Caco-2 (cell line): ENCODE measurements around the gene FGG. TPM values are rescaled to one million over a fixed set of nuclear protein-coding genes. Genes with fewer than 3 reads are reported as not detected.

Source experiments
- BruUV-seq: library from RNA; stranded (reverse); fragments of 400-500 nt; replicated peaks from 2 replicates; lab custom pipeline; 2021; lab: Mats Ljungman, UMichigan
- CTCF ChIA-PET: fragments of 300-600 bp; sonication (Branson Sonifier 250); formaldehyde crosslinking; loops from one replicate; lab custom pipeline; 2022; ENCODE audit warnings: antibody characterized with exemption; lab: Charles Lee
- POLR2A ChIA-PET: fragments of 300-600 bp; sonication (Branson Sonifier 250); formaldehyde crosslinking; loops from one replicate; lab custom pipeline; 2022; ENCODE audit warnings: antibody characterized with exemption; lab: Charles Lee
- DNase-seq, 2 experiments: peaks; one replicate each; pipeline versions ENCODE4 v3.0.0 to v3.0.0-alpha.2; 2020 to 2022
- H3K27me3 ChIP-seq: replicated peaks from 2 replicates; pipeline ENCODE4 v1.6.0; 2011; ENCODE audit warnings: low read length; ENCODE audit not compliant: control insufficient read depth, insufficient read depth
- H3K36me3 ChIP-seq: 2 replicates; pipeline ENCODE4 v1.5.1; 2011; ENCODE audit warnings: low read length; ENCODE audit not compliant: control insufficient read depth, insufficient read depth
- H3K4me1 ChIP-seq: fragments of 250-450 bp; sonication (Bioruptor Pico); 2 replicates; pipeline ENCODE4 v1.5.1; 2020; ENCODE audit warnings: mild to moderate bottlenecking
- H3K4me3 ChIP-seq: 2 replicates; pipeline ENCODE4 v1.5.1; 2011; ENCODE audit warnings: low read depth, mild to moderate bottlenecking, control low read depth, low read length
- H3K9me3 ChIP-seq: fragments of 250-450 bp; sonication (Bioruptor Pico); 2 replicates; pipeline ENCODE4 v1.5.1; 2020; ENCODE audit warnings: mild to moderate bottlenecking, moderate library complexity
- H3K27ac Mint-ChIP-seq: one replicate; pipeline ENCODE4 v1.8.0; 2022; ENCODE audit warnings: mixed read lengths; ENCODE audit not compliant: unreplicated experiment
- H3K27me3 Mint-ChIP-seq: one replicate; pipeline ENCODE4 v1.8.0; 2022; ENCODE audit warnings: mixed read lengths; ENCODE audit not compliant: insufficient read depth, unreplicated experiment
- H3K36me3 Mint-ChIP-seq: one replicate; pipeline ENCODE4 v1.8.0; 2022; ENCODE audit warnings: mild to moderate bottlenecking, mixed read lengths; ENCODE audit not compliant: insufficient read depth, unreplicated experiment
- H3K4me1 Mint-ChIP-seq: one replicate; pipeline ENCODE4 v1.8.0; 2022; ENCODE audit warnings: low read depth, mixed read lengths; ENCODE audit not compliant: unreplicated experiment
- H3K4me3 Mint-ChIP-seq: one replicate; pipeline ENCODE4 v1.8.0; 2022; ENCODE audit warnings: mild to moderate bottlenecking, moderate library complexity, mixed read lengths; ENCODE audit not compliant: unreplicated experiment
- H3K9me3 Mint-ChIP-seq: one replicate; pipeline ENCODE4 v1.8.0; 2022; ENCODE audit warnings: mixed read lengths; ENCODE audit not compliant: unreplicated experiment
- intact Hi-C: fragments of 100-400 bp; cut with micrococcal nuclease; formaldehyde crosslinking; loops from one replicate; pipeline ENCODE4 v1.10.0; 2022; ENCODE audit not compliant: unreplicated experiment
- total RNA-seq: library from RNA; stranded (reverse); gene quantifications from 2 replicates; pipeline ENCODE4 v1.2.3, GENCODE V29; 2022
- TF ChIP-seq, protein P1 (sequence below), 2 experiments: fragments of 200-600 bp in 1 of 2; IDR thresholded peaks; 1 replicate in 1 of 2; 2 replicates in 1 of 2; pipeline versions ENCODE4 v1.5.1 to v1.8.0; 2011 to 2022; ENCODE audit warnings: antibody characterized with exemption in 1 of 2, control low read depth in 1 of 2, inconsistent platforms in 1 of 2, low read depth in 1 of 2, low read length in 1 of 2, mild to moderate bottlenecking in 1 of 2, moderate library complexity in 1 of 2; ENCODE audit not compliant: insufficient read depth in 1 of 2, severe bottlenecking in 1 of 2, unreplicated experiment in 1 of 2

FGG gene
- total RNA-seq, 1 experiment from 2014 or later: 121 TPM

DNA sequence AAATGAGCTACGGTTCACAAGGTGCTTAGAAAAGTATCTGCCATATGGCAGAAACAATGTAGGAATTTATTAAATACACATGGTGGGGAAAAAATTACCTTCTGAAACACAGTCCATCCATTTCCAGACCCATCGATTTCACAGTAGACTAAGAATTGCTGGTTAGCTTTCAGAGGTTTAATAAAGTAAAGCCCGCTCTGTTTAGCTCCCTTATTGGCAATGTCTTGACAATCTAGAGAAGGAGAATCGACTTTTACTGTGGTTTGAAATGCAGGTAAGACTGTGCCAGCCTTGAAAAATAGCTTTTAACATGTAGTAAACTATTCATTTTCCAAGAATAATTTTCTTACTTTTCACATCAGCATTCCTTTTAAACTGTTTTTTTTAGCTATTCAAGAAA is 2.9 kb downstream of the FGG start:
- Mint-ChIP-seq H3K27me3 (no peaks in the 10 kb centered on the region), H3K36me3 (peaks cover 11% of the 10 kb centered on the region), H3K27ac (no peak overlapping the region), H3K4me3 (no peak overlapping the region), H3K4me1 (peaks cover 8% of the 10 kb centered on the region), H3K9me3 (no peaks in the 10 kb centered on the region)
- TF ChIP-seq, protein P1, sequence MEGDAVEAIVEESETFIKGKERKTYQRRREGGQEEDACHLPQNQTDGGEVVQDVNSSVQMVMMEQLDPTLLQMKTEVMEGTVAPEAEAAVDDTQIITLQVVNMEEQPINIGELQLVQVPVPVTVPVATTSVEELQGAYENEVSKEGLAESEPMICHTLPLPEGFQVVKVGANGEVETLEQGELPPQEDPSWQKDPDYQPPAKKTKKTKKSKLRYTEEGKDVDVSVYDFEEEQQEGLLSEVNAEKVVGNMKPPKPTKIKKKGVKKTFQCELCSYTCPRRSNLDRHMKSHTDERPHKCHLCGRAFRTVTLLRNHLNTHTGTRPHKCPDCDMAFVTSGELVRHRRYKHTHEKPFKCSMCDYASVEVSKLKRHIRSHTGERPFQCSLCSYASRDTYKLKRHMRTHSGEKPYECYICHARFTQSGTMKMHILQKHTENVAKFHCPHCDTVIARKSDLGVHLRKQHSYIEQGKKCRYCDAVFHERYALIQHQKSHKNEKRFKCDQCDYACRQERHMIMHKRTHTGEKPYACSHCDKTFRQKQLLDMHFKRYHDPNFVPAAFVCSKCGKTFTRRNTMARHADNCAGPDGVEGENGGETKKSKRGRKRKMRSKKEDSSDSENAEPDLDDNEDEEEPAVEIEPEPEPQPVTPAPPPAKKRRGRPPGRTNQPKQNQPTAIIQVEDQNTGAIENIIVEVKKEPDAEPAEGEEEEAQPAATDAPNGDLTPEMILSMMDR (IDR thresholded peaks at IDR 0.05; ENCODE audit: insufficient read depth in 1 of 2, low read depth in 1 of 2, low read length in 1 of 2, severe bottlenecking in 1 of 2, unreplicated experiment in 1 of 2): no peak
- H3K27me3 ChIP-seq: no peaks in the 10 kb centered on the region
- H3K4me3 ChIP-seq: peak overlapping the region; percentile 27
- intact Hi-C loops: no loop called here
- H3K4me1 ChIP-seq: peaks cover 14% of the 10 kb centered on the region; the same call in 1 of the 2 replicates
- no peak for DNase-seq
- no peaks in the 10 kb centered on the region for H3K9me3 ChIP-seq
- ChIA-PET CTCF (interaction anchor here (0.5 to 1.1 kb wide), 3 partner anchors 9 to 50 kb away, joined by 3 to 5 read pairs (median 4); no protein-coding TSS in a partner anchor), POLR2A (no interaction called here)
- no TSS peak for BruUV-seq
- peaks cover 3% of the 10 kb centered on the region for H3K36me3 ChIP-seq

DNA sequence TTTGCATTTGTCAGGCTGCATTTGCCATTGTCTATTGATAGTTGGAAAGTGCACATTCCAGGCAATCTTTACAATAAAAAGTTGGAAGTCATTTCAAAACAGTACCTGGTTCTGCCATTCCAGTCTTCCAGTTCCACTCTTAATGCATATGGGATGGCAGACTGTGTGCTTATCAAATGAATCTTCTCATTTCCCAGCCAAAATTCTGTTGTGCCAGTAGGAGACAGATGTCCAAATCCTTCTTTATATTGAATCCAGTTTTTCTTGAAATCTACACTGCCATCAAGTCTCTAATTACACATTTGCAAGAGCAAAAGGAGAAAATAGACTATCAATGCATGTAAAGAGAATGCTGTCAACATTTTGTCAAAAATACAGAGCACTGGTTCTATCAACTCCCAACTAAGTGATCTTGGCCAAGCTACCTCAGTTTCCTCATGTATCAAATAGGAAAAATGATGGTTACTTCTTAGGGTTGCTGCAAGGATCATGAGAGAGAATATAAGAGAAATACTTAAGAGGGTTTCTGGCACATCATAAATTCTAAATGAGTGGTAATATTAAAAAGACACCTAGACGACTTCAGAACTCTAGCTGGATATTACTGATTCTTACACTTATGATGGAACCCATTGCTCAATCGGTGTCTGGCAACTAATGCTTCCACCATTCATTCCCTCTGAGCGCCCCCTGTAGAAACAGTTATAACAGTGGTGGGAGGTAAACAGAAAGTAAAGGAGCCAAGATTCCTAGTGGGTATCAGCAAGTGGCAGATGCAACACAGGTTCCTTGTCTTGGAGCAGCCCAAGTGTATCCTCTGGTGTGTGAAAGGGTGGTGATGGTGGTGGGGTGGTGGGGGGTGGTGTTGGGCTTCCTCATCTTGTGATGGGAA is 3.8 kb downstream of the FGG start:
- peaks cover 11% of the 10 kb centered on the region for H3K36me3 Mint-ChIP-seq
- no peaks in the 10 kb centered on the region for H3K27me3 ChIP-seq
- TF ChIP-seq, protein P1 (IDR thresholded peaks at IDR 0.05; ENCODE audit: insufficient read depth in 1 of 2, low read depth in 1 of 2, low read length in 1 of 2, severe bottlenecking in 1 of 2, unreplicated experiment in 1 of 2): no peak
- peaks cover 9% of the 10 kb centered on the region; the same call in 1 of the 2 replicates for H3K4me1 ChIP-seq
- peaks cover 3% of the 10 kb centered on the region for H3K36me3 ChIP-seq
- H3K27ac Mint-ChIP-seq: no peak overlapping the region
- no peaks in the 10 kb centered on the region for H3K27me3 Mint-ChIP-seq
- CTCF ChIA-PET: interaction anchor here (1.1 kb wide), 1 partner anchor 10 kb away, joined by 4 read pairs; no protein-coding TSS in a partner anchor
- DNase-seq: no peak
- H3K9me3 Mint-ChIP-seq: no peaks in the 10 kb centered on the region
- intact Hi-C loops: no loop called here
- no peaks in the 10 kb centered on the region for H3K9me3 ChIP-seq
- no peak overlapping the region for H3K4me3 Mint-ChIP-seq
- BruUV-seq: no TSS peak
- H3K4me3 ChIP-seq: no peak overlapping the region
- POLR2A ChIA-PET: interaction anchor here (0.5 kb wide), 1 partner anchor 48 kb away, joined by 3 read pairs; no protein-coding TSS in a partner anchor
- H3K4me1 Mint-ChIP-seq: peaks cover 3% of the 10 kb centered on the region

DNA sequence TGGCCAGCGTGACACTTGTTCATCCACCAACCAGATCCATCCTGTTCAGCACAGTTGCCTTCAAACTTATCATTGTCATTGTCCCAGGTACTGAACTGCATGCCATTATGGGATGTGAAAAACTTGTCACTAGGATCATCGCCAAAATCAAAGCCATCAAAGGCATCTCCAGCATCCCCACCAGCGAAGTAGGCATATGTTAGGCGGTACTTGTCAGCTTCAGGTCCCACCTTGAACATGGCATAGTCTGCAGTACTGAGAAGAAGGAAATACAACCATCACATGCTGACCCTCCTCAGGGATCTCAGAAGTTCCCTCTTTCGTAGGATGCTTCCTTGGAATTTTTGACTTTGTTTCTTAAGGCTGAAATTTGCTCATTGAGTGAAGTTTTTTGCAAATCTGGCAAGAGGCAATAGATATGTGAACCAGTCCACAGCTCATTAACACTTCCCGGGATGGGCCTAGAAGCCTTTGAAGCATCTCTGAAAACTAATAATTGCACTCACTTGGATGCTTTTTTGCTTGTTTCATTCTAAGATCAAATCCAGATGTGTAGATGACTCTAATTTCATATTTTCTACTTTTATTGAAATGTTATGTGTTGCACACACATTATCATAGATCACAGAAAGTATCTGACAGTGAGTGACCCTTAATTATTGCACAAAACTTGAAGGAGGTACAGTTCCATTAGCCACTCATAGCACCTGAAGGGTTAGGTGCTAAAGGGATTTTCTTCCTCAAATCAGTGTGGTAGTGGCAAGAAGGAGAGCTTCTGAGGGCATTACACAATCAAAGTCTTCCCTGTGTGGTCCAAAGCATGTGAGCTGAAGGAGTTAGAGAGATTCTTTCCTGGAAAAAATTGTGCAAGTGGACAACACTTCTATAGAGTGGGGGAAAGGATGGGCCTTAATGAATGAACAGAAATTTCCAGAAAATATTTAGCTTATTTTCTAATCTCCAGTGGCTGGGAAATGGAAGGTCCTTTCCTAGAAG is 5.4 kb downstream of the FGG start:
- Histone ChIP-seq H3K4me3 (no peak overlapping the region), H3K36me3 (peaks cover 3% of the 10 kb centered on the region), H3K4me1 (no peaks in the 10 kb centered on the region), H3K27me3 (no peaks in the 10 kb centered on the region), H3K9me3 (no peaks in the 10 kb centered on the region)
- Mint-ChIP-seq H3K27ac (no peak overlapping the region), H3K9me3 (no peaks in the 10 kb centered on the region), H3K27me3 (no peaks in the 10 kb centered on the region), H3K4me1 (peaks cover 7% of the 10 kb centered on the region), H3K4me3 (no peak overlapping the region), H3K36me3 (peaks cover 11% of the 10 kb centered on the region)
- no TSS peak for BruUV-seq
- ChIA-PET POLR2A (no interaction called here), CTCF (interaction anchor here (0.6 kb wide), 1 partner anchor 190 kb away, joined by 5 read pairs; no protein-coding TSS in a partner anchor)
- no peak for DNase-seq
- intact Hi-C loops: no loop called here
- TF ChIP-seq, protein P1 (IDR thresholded peaks at IDR 0.05; ENCODE audit: insufficient read depth in 1 of 2, low read depth in 1 of 2, low read length in 1 of 2, severe bottlenecking in 1 of 2, unreplicated experiment in 1 of 2): no peak
